BE2C (cell line): Measurements from ENCODE around the gene TFCP2L1.

ENCODE experiments used
- DNase-seq: peaks from one replicate; pipeline ENCODE4 v3.0.0-alpha.2; 2020
- H3K27me3 ChIP-seq: fragments of 250-450 bp; sonication (Bioruptor Pico); 2 replicates; pipeline ENCODE4 v1.5.1; 2020; ENCODE audit warnings: mild to moderate bottlenecking
- H3K36me3 ChIP-seq: fragments of 250-450 bp; sonication (Bioruptor Pico); 2 replicates; pipeline ENCODE4 v1.5.1; 2020; ENCODE audit warnings: mild to moderate bottlenecking
- H3K4me1 ChIP-seq: fragments of 250-450 bp; sonication (Bioruptor Pico); 2 replicates; pipeline ENCODE4 v1.5.1; 2020
- H3K4me3 ChIP-seq: 2 replicates; pipeline ENCODE4 v1.5.1; 2011; ENCODE audit warnings: low read depth, low read length
- H3K9me3 ChIP-seq: fragments of 250-450 bp; sonication (Bioruptor Pico); 2 replicates; pipeline ENCODE4 v1.5.1; 2020
- CTCF ChIP-seq: IDR thresholded peaks from 2 replicates; pipeline ENCODE4 v1.5.1; 2012; ENCODE audit warnings: mild to moderate bottlenecking, low read depth, low read length

TFCP2L1 gene

DNA sequence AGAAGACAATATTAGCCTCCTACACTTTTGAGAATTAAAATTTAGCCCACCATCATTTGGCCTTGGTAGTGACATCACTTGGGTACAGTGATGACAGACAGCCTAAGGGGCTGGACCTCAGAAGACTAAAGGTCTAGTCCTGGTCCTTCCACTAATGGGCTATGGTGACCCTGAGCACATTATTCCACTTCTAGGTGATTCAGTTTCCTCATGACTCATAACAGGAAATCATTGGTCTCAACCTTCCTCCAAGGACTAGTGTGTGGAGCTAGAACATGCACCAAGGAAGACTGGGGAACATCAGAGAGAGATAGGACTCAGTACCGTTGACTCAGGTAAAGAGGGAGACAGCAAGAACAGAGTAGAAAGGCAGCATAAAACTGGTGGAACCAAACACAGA, 64.0 kb downstream of the TFCP2L1 start:
- no peaks in the 10 kb centered on the region for H3K36me3 ChIP-seq
- DNase-seq = no peak

DNA sequence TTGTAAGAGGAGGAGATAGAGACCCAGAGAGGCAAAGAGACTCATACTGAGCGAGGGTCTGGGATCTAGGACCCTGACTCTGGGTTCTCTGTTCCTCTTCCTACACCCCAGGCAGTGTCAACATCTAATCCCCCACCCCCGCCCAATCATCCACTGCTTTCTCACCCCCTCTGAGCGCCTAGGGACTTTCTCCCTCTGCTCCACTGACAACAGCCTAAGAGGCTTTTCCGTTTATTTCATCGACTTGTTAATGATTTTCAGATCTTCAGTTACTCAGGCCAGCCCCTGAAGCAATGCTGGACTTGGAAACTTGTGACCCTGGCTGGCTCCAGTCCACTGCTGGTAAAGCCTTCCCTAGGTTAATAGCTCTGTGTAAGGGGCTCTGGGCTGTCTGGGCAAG, 65.1 kb downstream of the TFCP2L1 start:
- Histone ChIP-seq H3K27me3 (no peaks in the 10 kb centered on the region), H3K9me3 (no peaks in the 10 kb centered on the region), H3K36me3 (no peaks in the 10 kb centered on the region), H3K4me1 (no peaks in the 10 kb centered on the region), H3K4me3 (no peak overlapping the region)
- DNase-seq = no peak
- no peak for TF ChIP-seq CTCF

More for the DNA sequence above, 64.0 kb downstream of the TFCP2L1 start:
- no peaks in the 10 kb centered on the region for H3K4me1 ChIP-seq
- no peaks in the 10 kb centered on the region for H3K27me3 ChIP-seq
- no peaks in the 10 kb centered on the region for H3K9me3 ChIP-seq
- no peak for TF ChIP-seq CTCF
- no peak overlapping the region for H3K4me3 ChIP-seq

GRCh38 chr2:121218386-121218938, 66.5 kb downstream of the TFCP2L1 start:
- DNase-seq = no peak
- Histone ChIP-seq H3K36me3 (no peaks in the 10 kb centered on the region), H3K27me3 (no peaks in the 10 kb centered on the region), H3K4me1 (no peaks in the 10 kb centered on the region), H3K4me3 (no peak overlapping the region), H3K9me3 (no peaks in the 10 kb centered on the region)
- no peak for TF ChIP-seq CTCF

DNA sequence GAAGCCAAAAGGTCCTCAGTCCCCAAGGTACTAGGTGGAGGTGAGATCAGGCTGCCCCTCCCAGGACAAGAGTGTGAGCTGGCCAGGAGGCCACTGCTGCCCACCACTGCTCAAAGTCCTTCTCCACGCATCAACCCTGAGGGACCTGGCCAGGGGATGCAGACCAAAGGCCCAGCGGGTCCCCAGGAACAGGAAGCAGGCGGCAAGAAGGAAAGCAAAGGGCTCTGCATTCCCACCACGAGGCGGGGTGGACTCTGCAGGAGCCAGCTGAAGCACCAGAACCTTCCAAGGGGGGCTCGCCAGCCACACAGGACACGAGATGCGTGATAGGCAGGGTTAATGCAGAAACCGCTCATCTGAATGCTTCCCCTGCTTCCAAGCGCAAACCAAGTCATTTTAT, 67.4 kb downstream of the TFCP2L1 start:
- DNase-seq = no peak
- Histone ChIP-seq H3K36me3 (no peaks in the 10 kb centered on the region), H3K27me3 (no peaks in the 10 kb centered on the region), H3K9me3 (no peaks in the 10 kb centered on the region), H3K4me3 (no peak overlapping the region), H3K4me1 (no peaks in the 10 kb centered on the region)
- no peak for TF ChIP-seq CTCF

GRCh38 chr2:121214296-121214695, 70.7 kb downstream of the TFCP2L1 start:
- Histone ChIP-seq H3K36me3 (no peaks in the 10 kb centered on the region), H3K9me3 (no peaks in the 10 kb centered on the region), H3K4me3 (no peak overlapping the region), H3K4me1 (peaks cover 4% of the 10 kb centered on the region; the same call in 1 of the 2 replicates), H3K27me3 (no peaks in the 10 kb centered on the region)
- TF ChIP-seq CTCF = no peak
- DNase-seq = no peak

DNA sequence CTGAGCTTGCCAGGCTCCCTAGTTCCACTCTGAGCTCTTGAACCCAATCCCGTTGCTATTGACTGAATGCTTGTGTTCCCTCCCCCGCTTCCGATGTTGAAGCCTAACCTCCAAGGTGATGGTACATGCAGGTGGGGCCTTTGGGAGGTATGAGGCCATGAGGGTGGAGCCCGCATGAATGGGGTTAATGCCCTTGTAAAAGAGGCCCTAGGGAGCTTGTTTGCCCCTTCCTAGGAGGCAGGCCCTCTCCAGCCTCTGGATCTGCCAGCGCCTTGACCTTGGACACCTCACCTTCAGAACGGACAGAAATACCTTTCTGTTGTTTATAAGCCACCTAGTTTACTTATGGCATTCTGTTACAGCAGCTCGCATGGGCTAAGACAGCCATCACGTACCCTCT, 71.6 kb downstream of the TFCP2L1 start:
- no peaks in the 10 kb centered on the region for H3K27me3 ChIP-seq
- no peak for TF ChIP-seq CTCF

More for the DNA sequence above, 71.6 kb downstream of the TFCP2L1 start:
- no peaks in the 10 kb centered on the region for H3K9me3 ChIP-seq
- H3K4me1 ChIP-seq = peaks cover 4% of the 10 kb centered on the region; the same call in 1 of the 2 replicates
- H3K36me3 ChIP-seq = no peaks in the 10 kb centered on the region
- H3K4me3 ChIP-seq = no peak overlapping the region
- DNase-seq = no peak
